ENCODE results near the gene FMNL2. TPM values are rescaled to one million over a fixed set of nuclear protein-coding genes. Genes with fewer than 3 reads are reported as not detected.

FMNL2 gene
- total RNA-seq, 1 donor from 2014 or later = 41.7 TPM

- H3K9me3 Mint-ChIP-seq (ENCODE audit: unreplicated experiment) = no peaks in the 10 kb centered on the region
- no peaks in the 10 kb centered on the region for H3K36me3 Mint-ChIP-seq (ENCODE audit: low read depth, unreplicated experiment)
- DNase-seq (ENCODE audit: low spot score) = no peak
- no peak overlapping the region for H3K4me3 Mint-ChIP-seq (ENCODE audit: unreplicated experiment)
- TF ChIP-seq CTCF (IDR thresholded peaks at IDR 0.05; ENCODE audit: unreplicated experiment) = no peak
- no peak overlapping the region for H3K27ac Mint-ChIP-seq (ENCODE audit: unreplicated experiment)
- H3K27me3 Mint-ChIP-seq (ENCODE audit: unreplicated experiment) = no peaks in the 10 kb centered on the region
- H3K4me1 Mint-ChIP-seq (ENCODE audit: unreplicated experiment) = peaks cover 31% of the 10 kb centered on the region
Measured at GRCh38 chr2:152537081-152537651, 202.2 kb downstream of the FMNL2 start.

- Mint-ChIP-seq H3K4me3 (ENCODE audit: unreplicated experiment) (no peak overlapping the region), H3K27me3 (ENCODE audit: unreplicated experiment) (no peaks in the 10 kb centered on the region), H3K27ac (ENCODE audit: unreplicated experiment) (no peak overlapping the region), H3K9me3 (ENCODE audit: unreplicated experiment) (no peaks in the 10 kb centered on the region), H3K36me3 (ENCODE audit: low read depth, unreplicated experiment) (no peaks in the 10 kb centered on the region), H3K4me1 (ENCODE audit: unreplicated experiment) (peaks cover 52% of the 10 kb centered on the region)
- DNase-seq (ENCODE audit: low spot score) = no peak
- no peak for TF ChIP-seq CTCF (IDR thresholded peaks at IDR 0.05; ENCODE audit: unreplicated experiment)
Measured at GRCh38 chr2:152539424-152539823, 204.4 kb downstream of the FMNL2 start.

- Mint-ChIP-seq H3K36me3 (ENCODE audit: low read depth, unreplicated experiment) (no peaks in the 10 kb centered on the region), H3K27me3 (ENCODE audit: unreplicated experiment) (peaks cover 4% of the 10 kb centered on the region), H3K4me3 (ENCODE audit: unreplicated experiment) (no peak overlapping the region), H3K4me1 (ENCODE audit: unreplicated experiment) (peaks cover 59% of the 10 kb centered on the region), H3K9me3 (ENCODE audit: unreplicated experiment) (no peaks in the 10 kb centered on the region), H3K27ac (ENCODE audit: unreplicated experiment) (peak overlapping the region; percentile 98)
- DNase-seq (ENCODE audit: low spot score) = no peak
- no peak for TF ChIP-seq CTCF (IDR thresholded peaks at IDR 0.05; ENCODE audit: unreplicated experiment)
Measured at GRCh38 chr2:152541712-152542111, 206.7 kb downstream of the FMNL2 start.

- no peaks in the 10 kb centered on the region for H3K36me3 Mint-ChIP-seq (ENCODE audit: low read depth, unreplicated experiment)
- no peak overlapping the region for H3K4me3 Mint-ChIP-seq (ENCODE audit: unreplicated experiment)
Measured at GRCh38 chr2:152542337-152542994, 207.5 kb downstream of the FMNL2 start.

More at GRCh38 chr2:152542337-152542994, 207.5 kb downstream of the FMNL2 start:
- Mint-ChIP-seq H3K4me1 (ENCODE audit: unreplicated experiment) (peaks cover 60% of the 10 kb centered on the region), H3K9me3 (ENCODE audit: unreplicated experiment) (no peaks in the 10 kb centered on the region), H3K27me3 (ENCODE audit: unreplicated experiment) (peaks cover 6% of the 10 kb centered on the region), H3K27ac (ENCODE audit: unreplicated experiment) (peak overlapping the region; percentile 98)
- DNase-seq (ENCODE audit: low spot score) = no peak
- no peak for TF ChIP-seq CTCF (IDR thresholded peaks at IDR 0.05; ENCODE audit: unreplicated experiment)

Measured in endothelial cell (in vitro differentiated cells).